HG03103 (cell line): ENCODE measurements around the gene TAAR1.
"Not testable (repeated sequence)": the region's sequence is repeated elsewhere in the genome, so short reads cannot be mapped to it uniquely, and the experiment has no call there.

ENCODE experiments used
- ATAC-seq: cut with Tn5 transposase; IDR thresholded peaks from one replicate; pipeline ENCODE4 v1.9.1; 2021; ENCODE audit warnings: low read depth; ENCODE audit not compliant: unreplicated experiment

The TAAR1 gene

GRCh38 chr6:132659082-132659481 is at the start of gene TAAR1:
TAAR1 (minus strand) TSS chr6:132659182; CDS start chr6:132646003, 13,179 bp downstream.
- no peak for ATAC-seq

- ATAC-seq: no peak
Measured at GRCh38 chr6:132708771-132709170, 49.8 kb upstream of the TAAR1 start.

GRCh38 chr6:132708002-132708401 is 49.0 kb upstream of the TAAR1 start:
- no peak for ATAC-seq

GRCh38 chr6:132706756-132707155 is 47.8 kb upstream of the TAAR1 start:
- not testable (repeated sequence) for ATAC-seq

- ATAC-seq: no peak
Measured at GRCh38 chr6:132703936-132704335, 45.0 kb upstream of the TAAR1 start.

GRCh38 chr6:132698608-132699007 is 39.6 kb upstream of the TAAR1 start:
- peak; percentile 89 for ATAC-seq

GRCh38 chr6:132695773-132696172 is 36.8 kb upstream of the TAAR1 start:
- no peak for ATAC-seq

- ATAC-seq: no peak
Measured at GRCh38 chr6:132693478-132693877, 34.5 kb upstream of the TAAR1 start.

- ATAC-seq: no peak
Measured at GRCh38 chr6:132690678-132691077, 31.7 kb upstream of the TAAR1 start.

GRCh38 chr6:132687306-132687705 is 28.3 kb upstream of the TAAR1 start:
- no peak for ATAC-seq

GRCh38 chr6:132686531-132686930 is 27.5 kb upstream of the TAAR1 start:
- no peak for ATAC-seq

- no peak for ATAC-seq
Measured at GRCh38 chr6:132685009-132685408, 26.0 kb upstream of the TAAR1 start.

GRCh38 chr6:132684272-132684671 is 25.3 kb upstream of the TAAR1 start:
- ATAC-seq: no peak

- ATAC-seq: no peak
Measured at GRCh38 chr6:132683543-132683942, 24.6 kb upstream of the TAAR1 start.

GRCh38 chr6:132679094-132679493 is 20.1 kb upstream of the TAAR1 start:
- not testable (repeated sequence) for ATAC-seq

- ATAC-seq: no peak
Measured at GRCh38 chr6:132675749-132676148, 16.8 kb upstream of the TAAR1 start.

GRCh38 chr6:132675002-132675401 is 16.0 kb upstream of the TAAR1 start:
- ATAC-seq: no peak

GRCh38 chr6:132673376-132674094 is 14.6 kb upstream of the TAAR1 start:
- no peak for ATAC-seq

GRCh38 chr6:132671295-132671694 is 12.3 kb upstream of the TAAR1 start:
- no peak for ATAC-seq

- ATAC-seq: no peak
Measured at GRCh38 chr6:132669690-132670291, 10.8 kb upstream of the TAAR1 start.

- no peak for ATAC-seq
Measured at GRCh38 chr6:132666118-132666517, 7.1 kb upstream of the TAAR1 start.

GRCh38 chr6:132664309-132665034 is 5.5 kb upstream of the TAAR1 start:
- ATAC-seq: no peak
